ENCODE data around the gene FSTL5.

FSTL5 gene

GRCh38 chr4:162139412-162139811 lies 24.4 kb downstream of the FSTL5 start:
- no peaks in the 10 kb centered on the region for H4K20me1 ChIP-seq (ENCODE audit: insufficient read depth, low read length)
- H3K27me3 ChIP-seq (ENCODE audit: insufficient read depth, low read length, poor library complexity): no peaks in the 10 kb centered on the region
- TF ChIP-seq CTCF (IDR thresholded peaks at IDR 0.05; ENCODE audit: borderline replicate concordance, extremely low read depth, low read length, poor library complexity, severe bottlenecking) (no peak), EZH2 (IDR thresholded peaks at IDR 0.05; ENCODE audit: borderline replicate concordance, low read depth, low read length, severe bottlenecking) (no peak)
- DNase-seq: no peak
- no peak for ATAC-seq (ENCODE audit: insufficient read depth, low read depth)
- no peaks in the 10 kb centered on the region for H3K79me2 ChIP-seq (ENCODE audit: insufficient read depth, low read length)
- no peaks in the 10 kb centered on the region for H3K9me3 ChIP-seq (ENCODE audit: insufficient read depth, low read length, severe bottlenecking)
- no peaks in the 10 kb centered on the region for H3K36me3 ChIP-seq (ENCODE audit: insufficient read depth, low read length)
- H3K4me2 ChIP-seq (ENCODE audit: insufficient read depth, low read length): no peak overlapping the region
- H2AFZ ChIP-seq (ENCODE audit: low read depth, low read length): no peak overlapping the region
- H3K4me3 ChIP-seq (ENCODE audit: low read depth in 1 of 2, low read length in 2 of 2): no peak overlapping the region
- H3K9ac ChIP-seq (ENCODE audit: low read depth, low read length): no peak overlapping the region
- H3K4me1 ChIP-seq (ENCODE audit: insufficient read depth, low read length): no peaks in the 10 kb centered on the region
- H3K27ac ChIP-seq (ENCODE audit: low read length): no peak overlapping the region

- no peaks in the 10 kb centered on the region for H3K79me2 ChIP-seq (ENCODE audit: insufficient read depth, low read length)
- no peak overlapping the region for H3K4me2 ChIP-seq (ENCODE audit: insufficient read depth, low read length)
- no peak overlapping the region for H3K27ac ChIP-seq (ENCODE audit: low read length)
- ATAC-seq (ENCODE audit: insufficient read depth, low read depth): no peak
- no peak overlapping the region for H3K4me3 ChIP-seq (ENCODE audit: low read depth in 1 of 2, low read length in 2 of 2)
- TF ChIP-seq CTCF (IDR thresholded peaks at IDR 0.05; ENCODE audit: borderline replicate concordance, extremely low read depth, low read length, poor library complexity, severe bottlenecking): no peak
- TF ChIP-seq EZH2 (IDR thresholded peaks at IDR 0.05; ENCODE audit: borderline replicate concordance, low read depth, low read length, severe bottlenecking): no peak
- no peak overlapping the region for H3K9ac ChIP-seq (ENCODE audit: low read depth, low read length)
- no peaks in the 10 kb centered on the region for H3K4me1 ChIP-seq (ENCODE audit: insufficient read depth, low read length)
- no peaks in the 10 kb centered on the region for H3K27me3 ChIP-seq (ENCODE audit: insufficient read depth, low read length, poor library complexity)
- DNase-seq: no peak
- H3K9me3 ChIP-seq (ENCODE audit: insufficient read depth, low read length, severe bottlenecking): no peaks in the 10 kb centered on the region
- H4K20me1 ChIP-seq (ENCODE audit: insufficient read depth, low read length): no peaks in the 10 kb centered on the region
- no peak overlapping the region for H2AFZ ChIP-seq (ENCODE audit: low read depth, low read length)
- no peaks in the 10 kb centered on the region for H3K36me3 ChIP-seq (ENCODE audit: insufficient read depth, low read length)
Measured at GRCh38 chr4:162131256-162131655, 32.5 kb downstream of the FSTL5 start.

- H3K4me2 ChIP-seq (ENCODE audit: insufficient read depth, low read length): no peak overlapping the region
- DNase-seq: no peak
- ATAC-seq (ENCODE audit: insufficient read depth, low read depth): no peak
Measured at GRCh38 chr4:162126729-162127128, 37.1 kb downstream of the FSTL5 start.

More at GRCh38 chr4:162126729-162127128, 37.1 kb downstream of the FSTL5 start:
- H3K27ac ChIP-seq (ENCODE audit: low read length): no peak overlapping the region
- no peak overlapping the region for H3K9ac ChIP-seq (ENCODE audit: low read depth, low read length)
- no peaks in the 10 kb centered on the region for H3K36me3 ChIP-seq (ENCODE audit: insufficient read depth, low read length)
- no peaks in the 10 kb centered on the region for H3K4me1 ChIP-seq (ENCODE audit: insufficient read depth, low read length)
- H3K9me3 ChIP-seq (ENCODE audit: insufficient read depth, low read length, severe bottlenecking): no peaks in the 10 kb centered on the region
- TF ChIP-seq CTCF (IDR thresholded peaks at IDR 0.05; ENCODE audit: borderline replicate concordance, extremely low read depth, low read length, poor library complexity, severe bottlenecking): no peak
- TF ChIP-seq EZH2 (IDR thresholded peaks at IDR 0.05; ENCODE audit: borderline replicate concordance, low read depth, low read length, severe bottlenecking): no peak
- H4K20me1 ChIP-seq (ENCODE audit: insufficient read depth, low read length): no peaks in the 10 kb centered on the region
- H3K79me2 ChIP-seq (ENCODE audit: insufficient read depth, low read length): no peaks in the 10 kb centered on the region
- no peaks in the 10 kb centered on the region for H3K27me3 ChIP-seq (ENCODE audit: insufficient read depth, low read length, poor library complexity)
- no peak overlapping the region for H3K4me3 ChIP-seq (ENCODE audit: low read depth in 1 of 2, low read length in 2 of 2)
- H2AFZ ChIP-seq (ENCODE audit: low read depth, low read length): no peak overlapping the region

Data from DND-41 (cell line).